ENCODE data around the gene TRMT11. TPM values are rescaled to one million over a fixed set of nuclear protein-coding genes. Genes with fewer than 3 reads are reported as not detected.
"Not testable (repeated sequence)": the region's sequence is repeated elsewhere in the genome, so short reads cannot be mapped to it uniquely, and the experiment has no call there.

TRMT11 gene
- polyA plus RNA-seq, 3 donors: 23.4 to 27.1 (median 26.3) TPM

DNA sequence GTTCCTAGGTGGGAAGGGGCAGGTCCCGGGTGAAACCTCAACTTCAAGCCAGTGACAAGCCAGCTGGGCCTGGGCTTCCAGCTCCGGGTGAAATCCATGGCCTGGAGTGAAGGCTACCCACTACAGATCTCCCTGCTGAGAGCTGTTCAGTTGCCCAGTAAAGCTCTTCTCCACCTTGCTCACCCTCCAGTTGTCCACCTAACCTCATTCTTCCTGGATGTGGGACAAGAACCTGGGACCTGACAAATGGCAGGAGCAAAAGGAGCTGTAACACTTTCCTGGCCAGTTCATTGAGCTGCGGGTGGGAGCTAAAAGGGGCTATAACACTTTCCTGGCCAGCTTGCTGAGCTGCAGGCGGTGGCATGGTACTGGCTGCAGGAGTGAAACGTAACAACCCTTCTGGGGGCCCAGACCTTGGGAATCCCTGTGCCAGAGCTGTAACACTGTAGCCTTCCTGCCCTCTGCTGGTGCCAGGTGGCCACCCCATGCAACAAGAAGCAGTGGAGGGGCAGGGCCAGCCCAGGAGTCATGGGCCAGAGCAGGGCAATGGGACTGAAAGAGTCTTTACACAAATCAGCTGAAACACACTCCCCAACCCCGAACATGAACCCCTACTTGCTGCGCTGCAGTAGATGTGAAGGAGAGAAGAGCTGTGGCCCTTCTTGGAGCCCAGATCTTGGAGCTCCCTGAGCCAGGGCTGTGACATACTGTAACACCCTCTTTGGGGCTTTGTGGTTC is 33.4 kb upstream of the TRMT11 start:
- DNase-seq: no peak

DNA sequence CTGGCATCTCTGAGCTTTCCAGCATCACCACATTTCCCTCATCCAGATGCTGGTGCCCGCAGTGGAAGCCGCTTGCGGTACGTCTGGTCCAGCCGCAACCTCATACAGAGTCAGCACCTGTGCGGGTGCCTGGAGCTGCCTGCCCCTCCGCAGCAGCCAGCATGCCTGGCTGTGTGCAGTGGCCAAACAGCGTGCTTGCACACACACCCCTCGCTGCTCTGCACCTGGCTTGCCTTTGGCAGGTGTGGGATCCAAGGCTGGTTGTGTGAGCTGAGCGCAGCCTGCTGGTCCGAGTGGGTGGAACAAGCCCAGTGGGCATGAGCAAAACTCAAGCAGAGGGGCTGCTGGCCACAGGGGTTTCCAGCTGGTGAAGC is 32.9 kb upstream of the TRMT11 start:
- DNase-seq: no peak

- no peak for DNase-seq
Measured at GRCh38 chr6:125954735-125955339, 31.5 kb upstream of the TRMT11 start.

DNA sequence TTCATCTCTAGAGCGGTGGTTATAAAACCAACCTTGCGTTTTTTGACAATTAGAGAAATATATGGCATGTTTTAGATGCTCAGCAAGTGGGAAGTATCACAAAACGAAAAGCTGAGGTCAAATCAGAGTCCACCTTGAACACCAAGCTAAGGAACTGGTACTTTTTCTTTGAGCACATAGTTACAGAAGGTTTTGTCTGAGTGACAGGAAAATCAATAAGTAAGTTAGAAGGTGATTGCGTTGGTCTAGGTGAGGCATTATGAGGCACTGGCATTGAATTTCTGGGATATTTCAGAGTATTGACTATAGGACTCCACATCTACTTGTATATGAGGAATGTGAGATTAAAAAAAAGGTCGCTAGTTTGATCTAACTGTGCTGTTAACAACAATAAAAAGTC is 30.4 kb upstream of the TRMT11 start:
- DNase-seq: no peak

GRCh38 chr6:125956506-125957390 is 29.6 kb upstream of the TRMT11 start, which contains the start of gene HINT3:
Gene HINT3, plus strand, starts transcription at chr6:125956770. Its CDS starts 208 bp downstream, at chr6:125956978.
- DNase-seq: peak; percentile 98

DNA sequence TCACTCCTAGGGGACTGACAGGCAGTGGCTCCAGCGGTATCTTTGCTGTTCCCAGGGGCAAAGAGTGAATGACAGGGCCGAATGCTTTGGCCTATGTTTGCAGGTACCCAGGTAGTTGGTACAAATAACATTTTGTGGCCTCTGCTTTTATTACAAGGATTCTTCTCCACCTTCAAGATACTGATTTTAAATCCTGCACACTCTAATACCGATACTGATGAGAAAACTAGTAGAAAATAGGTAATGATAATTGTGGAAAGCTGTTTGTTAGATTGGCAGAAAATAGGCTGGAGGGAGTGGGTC is 29.0 kb upstream of the TRMT11 start:
- no peak for DNase-seq

DNA sequence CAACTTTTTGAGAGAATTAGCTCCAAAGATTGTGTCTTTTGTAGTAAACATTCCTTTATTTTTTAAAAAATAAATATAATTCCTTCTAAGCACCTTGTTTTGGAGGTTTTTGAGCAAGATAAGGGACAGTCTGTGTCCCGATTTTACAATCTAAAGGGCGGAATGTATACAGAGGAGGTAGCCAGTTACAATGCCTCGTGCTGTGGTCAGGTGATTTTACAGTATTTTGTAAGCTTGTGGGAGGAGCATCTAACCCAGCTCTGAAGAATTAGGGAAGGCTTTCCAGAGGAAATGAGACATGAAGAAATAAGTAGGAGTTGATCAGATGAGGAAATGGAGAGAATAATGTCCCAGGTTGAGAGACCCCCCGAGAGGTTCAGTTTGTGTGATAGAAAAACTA is 28.5 kb upstream of the TRMT11 start:
- peak; percentile 68 for DNase-seq

DNA sequence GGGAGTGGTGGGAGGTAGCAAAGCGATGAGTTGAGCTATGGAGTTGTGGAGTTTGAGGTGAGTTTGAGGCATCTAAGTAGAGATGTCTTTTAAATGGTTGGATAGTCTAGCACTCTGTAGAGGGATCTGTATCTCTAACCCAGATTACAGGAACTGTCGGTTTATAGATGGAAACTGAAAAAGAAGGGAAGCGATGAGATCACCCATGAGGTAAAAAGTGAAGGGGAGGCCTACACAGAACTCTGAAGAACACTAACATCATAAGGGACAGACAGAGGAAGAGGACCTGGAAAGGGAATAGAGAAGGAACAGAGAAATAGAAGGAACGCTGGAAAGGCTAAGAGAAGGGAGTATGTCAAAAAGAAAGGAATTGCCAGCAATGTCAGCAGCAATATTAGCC is 27.3 kb upstream of the TRMT11 start:
- no peak for DNase-seq

DNA sequence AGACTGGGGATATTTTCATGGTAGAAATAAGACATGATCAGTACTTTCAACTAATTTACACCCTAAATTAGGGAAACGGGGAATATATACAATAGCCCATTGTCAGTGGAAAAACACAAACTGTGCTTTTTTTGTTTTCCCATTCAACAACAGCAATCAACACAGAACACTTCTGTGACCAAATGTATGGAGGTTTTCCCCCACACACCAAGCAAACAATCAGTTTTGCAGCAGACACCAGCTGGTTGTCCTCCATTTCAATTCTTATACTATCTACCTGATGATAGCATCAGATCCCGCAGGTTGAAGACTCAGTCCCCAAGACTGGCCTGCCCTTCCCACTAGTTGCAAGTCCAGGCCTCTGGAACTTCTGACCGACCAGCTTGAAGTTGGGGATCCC is 25.2 kb upstream of the TRMT11 start:
- no peak for DNase-seq

DNA sequence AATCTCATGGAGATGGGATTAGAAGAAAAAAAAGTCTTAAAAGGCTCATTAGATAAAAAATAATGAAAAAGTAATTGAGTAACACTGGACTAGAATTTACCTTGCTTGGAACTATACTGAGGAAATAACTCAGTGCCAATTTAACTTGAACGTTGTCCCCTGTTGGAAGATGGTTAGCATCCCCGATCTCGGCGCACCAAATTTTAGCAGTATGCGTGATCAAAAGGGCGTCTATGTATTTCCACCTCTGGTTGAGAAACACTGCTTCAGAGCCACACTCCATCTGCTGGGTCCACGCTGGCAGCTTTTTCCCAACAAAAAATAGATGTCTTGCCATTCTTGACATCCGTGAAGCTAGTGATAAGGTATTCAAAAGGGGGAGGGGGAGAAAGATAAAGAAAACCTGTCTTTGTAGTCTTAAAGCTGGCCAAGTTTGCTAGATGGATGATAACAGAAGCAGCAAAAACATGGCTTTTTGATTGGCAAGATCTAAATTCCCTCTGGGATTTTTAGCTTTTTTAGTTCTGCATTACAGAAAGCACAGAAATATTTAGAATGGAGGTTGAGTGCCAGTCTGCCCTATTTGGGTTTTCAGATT is 23.3 kb upstream of the TRMT11 start:
- no peak for DNase-seq

- DNase-seq: no peak
Measured at GRCh38 chr6:125963817-125964216, 22.5 kb upstream of the TRMT11 start.

DNA sequence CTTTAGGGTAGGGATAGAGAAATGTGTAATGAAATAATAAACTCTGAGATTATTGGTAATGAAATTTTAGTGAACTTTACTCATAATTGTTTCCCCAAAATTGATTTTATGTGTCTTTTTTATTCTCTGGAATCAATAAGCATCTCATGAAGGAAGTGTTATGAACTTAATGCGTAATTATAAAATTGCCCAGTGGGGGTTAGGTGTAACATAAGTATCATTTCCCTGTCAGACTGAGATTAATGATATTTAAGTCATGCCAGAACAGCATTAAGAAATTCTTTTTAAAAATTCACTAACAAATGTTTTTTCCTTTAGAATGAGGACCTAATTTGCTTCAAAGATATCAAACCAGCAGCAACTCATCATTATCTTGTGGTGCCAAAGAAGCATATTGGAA is 19.8 kb upstream of the TRMT11 start:
- DNase-seq: no peak

- no peak for DNase-seq
Measured at GRCh38 chr6:125968493-125968892, 17.8 kb upstream of the TRMT11 start.

- no peak for DNase-seq
Measured at GRCh38 chr6:125970760-125971159, 15.6 kb upstream of the TRMT11 start.

DNA sequence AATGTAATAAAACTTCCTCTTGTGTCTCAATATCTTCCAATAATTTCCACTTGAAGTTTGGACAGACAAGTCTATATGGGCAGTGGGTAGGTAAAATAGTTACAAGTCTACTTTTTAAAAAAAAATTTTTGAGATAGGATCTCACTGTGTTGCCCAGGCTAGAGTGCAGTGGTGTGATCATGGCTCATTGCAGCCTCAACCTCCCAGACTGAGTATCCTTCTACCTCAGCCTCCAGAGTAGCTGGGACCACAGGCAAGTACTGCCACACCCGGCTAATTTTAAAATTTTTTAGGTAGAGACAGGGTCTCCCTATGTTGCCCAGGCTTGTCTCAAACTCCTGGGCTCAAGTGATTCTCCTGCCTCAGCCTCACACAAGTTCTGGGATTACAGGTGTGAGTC is 13.9 kb upstream of the TRMT11 start:
- DNase-seq: not testable (repeated sequence)

- peak; percentile 38 for DNase-seq
Measured at GRCh38 chr6:125974214-125974866, 12.0 kb upstream of the TRMT11 start.

DNA sequence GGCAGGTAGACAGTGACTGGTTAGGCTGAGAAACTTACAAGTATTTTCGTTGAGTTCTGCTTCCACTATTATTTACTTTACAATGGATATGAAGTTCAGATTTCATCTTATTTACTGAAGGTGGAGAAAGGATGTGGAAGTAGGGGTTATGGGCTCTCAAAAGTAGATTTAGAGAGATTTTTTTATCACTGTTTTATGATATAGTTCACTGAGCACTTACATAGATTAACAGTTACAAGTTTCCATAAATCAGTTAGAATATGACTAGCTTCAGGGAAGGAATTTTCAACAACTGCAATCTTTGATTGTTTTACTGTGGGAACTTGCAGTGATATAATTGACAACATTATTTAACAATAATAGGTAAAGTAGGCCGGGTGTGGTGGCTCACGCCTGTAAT is 7.2 kb upstream of the TRMT11 start:
- no peak for DNase-seq

- no peak for DNase-seq
Measured at GRCh38 chr6:125981571-125982185, 4.7 kb upstream of the TRMT11 start.

- no peak for DNase-seq
Measured at GRCh38 chr6:125983246-125983945, 2.9 kb upstream of the TRMT11 start.

DNA sequence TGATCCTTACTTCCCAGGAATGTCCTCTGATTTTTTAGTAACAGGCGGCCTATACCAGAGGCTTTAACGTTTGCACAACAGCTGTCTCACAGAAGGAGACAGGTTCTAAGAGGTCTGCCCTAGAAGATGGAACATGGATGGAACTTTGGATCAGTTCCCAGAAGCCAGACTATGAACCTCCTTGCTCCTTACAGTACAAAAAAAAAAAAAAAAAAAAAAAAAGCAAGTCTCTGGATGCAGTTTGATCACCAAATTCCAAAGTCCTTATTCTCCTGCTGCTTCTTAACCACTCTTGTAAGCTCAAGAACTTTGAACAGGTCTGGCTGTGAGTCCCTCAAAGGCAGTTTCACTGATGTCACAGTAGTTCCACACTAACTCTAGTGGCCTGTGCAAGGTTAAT is 2.0 kb upstream of the TRMT11 start:
- DNase-seq: no peak

GRCh38 chr6:125985522-125985921 is 818 bp upstream of the TRMT11 start:
- DNase-seq: no peak
